HEK293T (cell line): Measurements from ENCODE around the gene TMEM39A.

Experiments
- FOXK2 ChIP-seq: fragments of 450-650 bp; IDR thresholded peaks from 2 replicates; pipeline ENCODE4 v1.6.1; 2016; ENCODE audit warnings: mild to moderate bottlenecking
- FOXM1 ChIP-seq: fragments of 450-650 bp; IDR thresholded peaks from 2 replicates; pipeline ENCODE4 v1.6.1; 2017; ENCODE audit warnings: mild to moderate bottlenecking, borderline replicate concordance
- HDGF ChIP-seq: fragments of 450-650 bp; IDR thresholded peaks from 2 replicates; pipeline ENCODE4 v1.6.1; 2017; ENCODE audit warnings: antibody characterized with exemption, borderline replicate concordance
- NFRKB ChIP-seq: fragments of 450-650 bp; IDR thresholded peaks from 2 replicates; pipeline ENCODE4 v1.6.1; 2016; ENCODE audit warnings: mild to moderate bottlenecking, moderate library complexity
- PKNOX1 ChIP-seq: fragments of 450-650 bp; IDR thresholded peaks from 2 replicates; pipeline ENCODE4 v1.6.1; 2016
- SP1 ChIP-seq: fragments of 450-650 bp; IDR thresholded peaks from 2 replicates; pipeline ENCODE4 v1.6.1; 2017
- SUZ12 ChIP-seq: fragments of 450-650 bp; IDR thresholded peaks from 2 replicates; pipeline ENCODE4 v1.6.1; 2016; ENCODE audit warnings: mild to moderate bottlenecking
- TARDBP ChIP-seq: fragments of 450-650 bp; IDR thresholded peaks from 2 replicates; pipeline ENCODE4 v1.6.1; 2016
- ZNF384 ChIP-seq: fragments of 450-650 bp; IDR thresholded peaks from 2 replicates; pipeline ENCODE4 v1.6.1; 2016

DNA sequence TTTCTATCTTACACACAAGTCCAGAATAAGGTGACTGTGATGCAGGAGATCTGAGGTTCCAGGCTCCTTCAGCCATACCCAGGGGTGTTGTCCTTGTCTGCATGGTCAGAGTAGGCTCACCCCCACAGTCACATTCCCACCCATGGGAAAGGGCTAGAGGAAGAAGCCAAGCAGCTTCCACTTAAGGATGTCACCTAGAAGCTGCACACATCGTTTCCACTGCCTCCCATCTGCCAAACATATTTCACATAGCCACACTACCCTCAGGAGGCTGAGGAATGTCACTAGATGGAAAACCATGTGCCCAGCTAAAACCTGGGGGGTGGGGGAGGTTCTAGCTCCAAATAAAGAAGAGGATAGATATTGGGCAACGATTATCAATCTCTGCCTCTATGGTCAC is 58.1 kb downstream of the TMEM39A start:
- TF ChIP-seq ZNF384 (no peak), SUZ12 (no peak), FOXK2 (no peak), FOXM1 (no peak), NFRKB (no peak), TARDBP (no peak), SP1 (no peak), HDGF (no peak), PKNOX1 (no peak)
